ENCODE results near the gene ADGRG6.
"Not testable (repeated sequence)": the region's sequence is repeated elsewhere in the genome, so short reads cannot be mapped to it uniquely, and the experiment has no call there.

The ADGRG6 gene

GRCh38 chr6:142322504-142323198, 20.8 kb downstream of the ADGRG6 start:
- no peak for DNase-seq

GRCh38 chr6:142323377-142323776, 21.6 kb downstream of the ADGRG6 start:
- DNase-seq: no peak

- DNase-seq: no peak
Observed at GRCh38 chr6:142324111-142324510, 22.3 kb downstream of the ADGRG6 start.

GRCh38 chr6:142325111-142325510, 23.3 kb downstream of the ADGRG6 start:
- DNase-seq: no peak

- no peak for DNase-seq
Observed at GRCh38 chr6:142326540-142326939, 24.7 kb downstream of the ADGRG6 start.

GRCh38 chr6:142328070-142328469, 26.3 kb downstream of the ADGRG6 start:
- no peak for DNase-seq

- no peak for DNase-seq
Observed at GRCh38 chr6:142329486-142330113, 27.8 kb downstream of the ADGRG6 start.

- DNase-seq: peak; percentile 2 to 8
Observed at GRCh38 chr6:142331075-142331551, 29.3 kb downstream of the ADGRG6 start.

GRCh38 chr6:142331601-142332000, 29.8 kb downstream of the ADGRG6 start:
- no peak for DNase-seq

- no peak for DNase-seq
Observed at GRCh38 chr6:142332393-142333098, 30.7 kb downstream of the ADGRG6 start.

- DNase-seq: no peak
Observed at GRCh38 chr6:142333431-142333830, 31.6 kb downstream of the ADGRG6 start.

- no peak for DNase-seq
Observed at GRCh38 chr6:142334294-142334693, 32.5 kb downstream of the ADGRG6 start.

- no peak for DNase-seq
Observed at GRCh38 chr6:142335415-142335814, 33.6 kb downstream of the ADGRG6 start.

- no peak for DNase-seq
Observed at GRCh38 chr6:142336183-142336582, 34.4 kb downstream of the ADGRG6 start.

- no peak for DNase-seq
Observed at GRCh38 chr6:142336787-142337186, 35.0 kb downstream of the ADGRG6 start.

- no peak for DNase-seq
Observed at GRCh38 chr6:142339113-142339512, 37.3 kb downstream of the ADGRG6 start.

GRCh38 chr6:142339968-142340658, 38.3 kb downstream of the ADGRG6 start:
- no peak for DNase-seq

- no peak for DNase-seq
Observed at GRCh38 chr6:142341855-142342330, 40.1 kb downstream of the ADGRG6 start.

- no peak for DNase-seq
Observed at GRCh38 chr6:142342986-142343385, 41.2 kb downstream of the ADGRG6 start.

- no peak for DNase-seq
Observed at GRCh38 chr6:142343938-142344337, 42.1 kb downstream of the ADGRG6 start.

- no peak for DNase-seq
Observed at GRCh38 chr6:142345261-142345660, 43.5 kb downstream of the ADGRG6 start.

- DNase-seq: not testable (repeated sequence)
Observed at GRCh38 chr6:142346166-142346565, 44.4 kb downstream of the ADGRG6 start.

- DNase-seq: no peak
Observed at GRCh38 chr6:142349215-142349823, 47.5 kb downstream of the ADGRG6 start.
